Esophagus (tissue), 2 donors: ENCODE measurements around the gene NRCAM. TPM values are rescaled to one million over a fixed set of nuclear protein-coding genes. Genes with fewer than 3 reads are reported as not detected.

ENCODE experiments used
- H3K27ac ChIP-seq, 2 donors: one replicate each; pipeline ENCODE4 v1.5.1; 2013; ENCODE audit warnings: low read depth in 2 of 2, mild to moderate bottlenecking in 2 of 2, inconsistent platforms in 1 of 2, low read length in 1 of 2, moderate library complexity in 1 of 2
- H3K27me3 ChIP-seq, 2 donors: one replicate each; pipeline ENCODE4 v1.6.1; 2013; ENCODE audit warnings: low read length in 2 of 2, control low read depth in 1 of 2, mild to moderate bottlenecking in 1 of 2; ENCODE audit not compliant: insufficient read depth in 2 of 2, control insufficient read depth in 1 of 2
- H3K36me3 ChIP-seq, 2 donors: one replicate each; pipeline ENCODE4 v1.6.1; 2013; ENCODE audit warnings: low read length in 1 of 2; ENCODE audit not compliant: control insufficient read depth in 2 of 2, insufficient read depth in 2 of 2
- H3K4me1 ChIP-seq, 2 donors: one replicate each; pipeline ENCODE4 v1.6.1; 2013; ENCODE audit warnings: low read length in 1 of 2; ENCODE audit not compliant: control insufficient read depth in 2 of 2, insufficient read depth in 2 of 2
- H3K4me3 ChIP-seq, 2 donors: one replicate each; pipeline ENCODE4 v1.5.1; 2013; ENCODE audit warnings: low read length in 2 of 2, mild to moderate bottlenecking in 2 of 2, low read depth in 1 of 2, moderate library complexity in 1 of 2
- H3K9me3 ChIP-seq, 2 donors: one replicate each; pipeline ENCODE4 v1.6.1; 2013; ENCODE audit warnings: mild to moderate bottlenecking in 2 of 2, low read depth in 1 of 2, low read length in 1 of 2, moderate library complexity in 1 of 2; ENCODE audit not compliant: control insufficient read depth in 2 of 2, insufficient read depth in 1 of 2
- WGBS, 2 donors: extraction: QIAGEN DNeasy Blood & Tissue Kit; methylation state at CpG; one replicate each; pipeline ENCODE4 v1.1.7; 2013; 5-methylcytosine and 5-hydroxymethylcytosine counted together
- polyA plus RNA-seq, 2 donors: library from polyadenylated mRNA; stranded (reverse); fragments of 200-250 nt; gene quantifications; one replicate each; pipeline ENCODE4 v1.2.3, GENCODE V29; 2013
- donor health status: healthy with polysubstance abuse.
- donor health status: Bipolar disorder and iron deficiency.

The NRCAM gene
- polyA plus RNA-seq, 2 donors: 0.35 to 0.96 TPM

DNA sequence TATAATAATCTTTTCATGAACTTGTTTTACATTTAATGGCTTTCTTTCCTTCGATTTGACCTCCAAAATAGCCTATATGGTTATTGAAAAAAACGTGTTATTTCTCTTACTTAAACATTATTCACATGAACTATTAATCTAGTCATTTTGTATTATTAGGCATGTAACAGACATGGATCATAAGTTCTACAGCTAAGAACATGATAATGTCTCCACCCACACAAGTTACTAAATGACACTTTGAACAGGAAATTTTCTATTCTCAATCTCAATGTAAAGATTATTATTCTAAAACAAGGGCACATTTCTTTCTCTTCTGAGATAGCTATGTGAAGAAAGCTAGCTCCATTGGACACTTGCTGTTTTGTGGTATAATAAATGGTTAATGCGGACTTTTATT, 336.0 kb downstream of the NRCAM start:
- Histone ChIP-seq H3K27ac (no peak overlapping the region), H3K36me3 (no peaks in the 10 kb centered on the region), H3K4me3 (no peak overlapping the region), H3K4me1 (no peaks in the 10 kb centered on the region), H3K27me3 (no peaks in the 10 kb centered on the region), H3K9me3 (no peaks in the 10 kb centered on the region)
- 58 to 65% methylated on average over 3 of the region's 3 CpGs for WGBS, 2 donors

DNA sequence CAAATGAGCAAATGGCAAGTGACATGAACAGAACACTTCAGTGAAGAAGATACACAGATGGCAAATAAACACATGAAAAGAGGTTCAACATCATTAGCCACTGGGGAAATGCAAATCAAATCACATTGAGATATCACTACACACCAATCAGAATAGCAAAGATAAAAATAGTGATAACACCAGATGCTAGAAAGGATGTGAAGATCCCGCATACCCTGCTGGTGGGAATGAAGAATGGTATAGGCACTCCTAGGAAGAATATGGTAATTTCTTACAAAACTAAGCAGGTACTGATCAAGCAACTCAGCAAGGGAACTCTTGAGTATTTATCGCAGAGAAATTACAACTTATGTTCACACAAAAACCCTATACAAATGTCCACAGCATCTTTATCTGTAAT, 337.3 kb downstream of the NRCAM start:
- Histone ChIP-seq H3K27me3 (no peaks in the 10 kb centered on the region), H3K4me3 (no peak overlapping the region), H3K4me1 (no peaks in the 10 kb centered on the region), H3K36me3 (no peaks in the 10 kb centered on the region), H3K27ac (no peak overlapping the region), H3K9me3 (no peaks in the 10 kb centered on the region)
- WGBS, 2 donors: 97 to 98% methylated on average over 2 of the region's 2 CpGs

DNA sequence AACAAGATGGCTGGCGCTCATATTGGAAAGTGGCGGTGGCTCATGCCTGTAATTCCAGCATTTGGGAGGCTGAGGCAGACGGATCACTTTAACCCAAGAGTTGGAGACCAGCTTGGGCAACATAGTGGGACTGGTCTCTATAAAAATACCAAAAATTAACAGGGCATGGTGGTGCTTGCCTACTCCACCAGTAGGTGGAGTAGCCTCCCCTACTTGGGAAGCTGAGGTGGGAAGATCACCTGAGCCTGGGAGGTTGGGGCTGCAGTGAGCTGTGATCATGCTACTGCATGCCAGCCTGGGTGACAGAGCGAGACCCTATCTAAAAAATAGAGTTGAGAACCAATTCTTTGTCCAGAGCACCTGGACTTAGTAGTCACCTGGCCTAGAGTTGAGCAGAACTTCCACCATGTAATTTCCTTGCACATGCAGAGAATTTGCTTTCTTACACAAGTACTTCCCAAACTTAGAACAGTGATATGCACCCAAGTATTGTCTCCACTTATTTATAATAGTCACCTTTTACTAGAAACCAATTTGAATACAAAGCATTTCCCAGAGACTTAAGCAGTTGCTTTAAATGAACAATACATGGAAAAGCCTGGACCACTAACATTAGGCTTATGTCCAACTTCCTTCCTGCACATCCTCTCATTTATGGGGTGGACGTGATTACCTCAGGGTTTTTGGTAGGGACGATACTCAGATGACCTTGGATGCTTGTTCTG, 342.0 kb downstream of the NRCAM start:
- Histone ChIP-seq H3K4me3 (no peak overlapping the region), H3K4me1 (no peaks in the 10 kb centered on the region), H3K9me3 (no peaks in the 10 kb centered on the region), H3K27me3 (no peaks in the 10 kb centered on the region), H3K36me3 (no peaks in the 10 kb centered on the region), H3K27ac (no peak overlapping the region)
- WGBS, 2 donors: 73 to 74% methylated on average over 6 of the region's 6 CpGs

DNA sequence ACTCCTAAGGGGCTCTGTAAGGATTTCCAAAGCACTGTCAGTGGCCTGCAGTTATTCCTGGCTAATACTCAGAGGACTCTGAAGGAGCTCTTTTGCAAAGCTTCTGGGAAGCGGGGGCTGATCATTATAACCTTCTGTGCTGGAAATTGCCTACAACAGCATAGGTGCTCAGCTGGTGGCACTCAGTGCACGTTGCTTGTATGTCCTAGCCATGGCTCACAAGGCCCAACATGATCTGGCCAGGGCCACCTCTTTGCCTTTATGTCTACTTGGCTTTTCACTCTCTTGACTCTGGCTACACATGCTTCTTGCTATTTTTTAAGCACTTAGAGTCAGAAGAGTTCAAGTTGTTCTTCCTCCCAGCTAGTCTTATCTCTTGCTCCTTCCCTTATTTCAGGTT, 343.6 kb downstream of the NRCAM start:
- WGBS, 2 donors: 83 to 85% methylated on average over 2 of the region's 2 CpGs
- Histone ChIP-seq H3K4me3 (no peak overlapping the region), H3K36me3 (no peaks in the 10 kb centered on the region), H3K27ac (no peak overlapping the region), H3K4me1 (no peaks in the 10 kb centered on the region), H3K27me3 (no peaks in the 10 kb centered on the region), H3K9me3 (no peaks in the 10 kb centered on the region)

DNA sequence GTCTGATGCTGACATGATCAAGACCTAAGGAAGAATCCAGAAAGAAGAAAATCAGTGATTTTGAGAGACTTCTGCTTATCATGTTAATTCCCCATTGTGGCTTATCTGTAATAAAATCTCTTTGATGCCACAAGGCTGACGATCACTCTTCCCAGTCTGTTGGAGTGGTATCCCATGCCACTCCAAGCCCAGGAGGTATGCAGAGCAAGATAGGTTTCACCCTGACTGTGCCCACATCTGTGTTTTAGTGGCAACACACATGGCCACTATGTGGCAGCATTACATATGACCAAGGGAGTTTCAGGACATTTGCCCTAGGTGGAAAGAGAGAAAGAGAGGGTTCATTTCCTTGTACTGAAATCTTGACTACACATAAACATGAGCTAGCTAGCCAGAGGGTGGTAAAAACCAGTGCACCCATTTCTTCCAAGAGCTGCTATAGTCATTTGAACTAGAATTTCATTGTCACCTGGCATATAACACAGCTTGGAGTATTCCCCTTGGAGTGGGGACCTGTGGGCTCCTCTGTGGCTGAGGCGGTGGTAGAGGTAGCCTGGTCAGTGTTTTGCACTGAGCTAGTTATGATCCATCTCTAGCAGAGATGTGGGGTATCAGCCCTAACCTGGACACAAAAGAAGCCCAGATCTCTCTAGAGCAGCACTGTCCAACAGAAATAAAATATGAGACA, 346.9 kb downstream of the NRCAM start:
- H3K4me3 ChIP-seq: no peak overlapping the region
- 76 to 79% methylated on average over 2 of the region's 2 CpGs for WGBS, 2 donors

DNA sequence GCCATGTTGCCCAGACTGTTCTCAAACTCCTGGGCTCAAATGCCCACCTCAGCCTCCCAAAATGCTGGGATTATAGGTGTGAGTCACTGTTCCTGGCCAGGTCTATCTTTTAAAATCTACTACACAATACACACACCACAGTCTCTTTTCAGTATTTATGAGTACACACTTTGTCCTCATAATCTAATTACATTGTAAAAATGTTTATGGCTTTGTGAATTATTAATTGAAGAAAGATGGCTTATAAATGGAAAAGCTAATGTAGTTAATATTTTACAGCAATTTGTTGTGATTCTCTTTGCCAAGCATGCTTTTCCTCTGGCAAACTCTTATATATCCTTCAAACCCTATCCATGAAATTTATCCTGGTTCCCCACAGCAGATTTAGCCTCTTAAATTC, 348.1 kb downstream of the NRCAM start:
- no peak overlapping the region for H3K4me3 ChIP-seq
- H3K27ac ChIP-seq: no peak overlapping the region
- no peaks in the 10 kb centered on the region for H3K36me3 ChIP-seq
- no peaks in the 10 kb centered on the region for H3K27me3 ChIP-seq
- no peaks in the 10 kb centered on the region for H3K9me3 ChIP-seq
- H3K4me1 ChIP-seq: no peaks in the 10 kb centered on the region

More for the DNA sequence above, 346.9 kb downstream of the NRCAM start:
- Histone ChIP-seq H3K4me1 (no peaks in the 10 kb centered on the region), H3K9me3 (no peaks in the 10 kb centered on the region), H3K27ac (no peak overlapping the region), H3K36me3 (no peaks in the 10 kb centered on the region), H3K27me3 (no peaks in the 10 kb centered on the region)

DNA sequence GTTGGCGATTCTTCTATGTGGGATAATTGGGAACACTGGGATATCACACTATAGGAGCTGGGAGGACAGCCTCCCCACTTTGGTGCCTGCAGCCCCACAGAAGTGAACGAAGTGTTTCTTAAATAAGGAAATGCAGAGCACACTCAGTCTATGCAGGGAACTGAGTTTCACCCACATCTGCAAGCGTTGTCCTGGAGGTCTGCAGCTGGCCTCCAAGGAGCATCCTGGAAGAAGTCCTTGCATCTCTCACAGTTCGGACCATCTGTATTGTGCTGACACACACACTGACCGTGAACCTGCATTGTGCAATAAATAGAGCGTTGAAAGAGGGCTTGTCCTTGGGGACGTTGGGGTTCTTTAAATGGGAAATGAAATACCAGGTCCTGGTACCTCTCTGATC, 351.9 kb downstream of the NRCAM start:
- H3K4me3 ChIP-seq: no peak overlapping the region

DNA sequence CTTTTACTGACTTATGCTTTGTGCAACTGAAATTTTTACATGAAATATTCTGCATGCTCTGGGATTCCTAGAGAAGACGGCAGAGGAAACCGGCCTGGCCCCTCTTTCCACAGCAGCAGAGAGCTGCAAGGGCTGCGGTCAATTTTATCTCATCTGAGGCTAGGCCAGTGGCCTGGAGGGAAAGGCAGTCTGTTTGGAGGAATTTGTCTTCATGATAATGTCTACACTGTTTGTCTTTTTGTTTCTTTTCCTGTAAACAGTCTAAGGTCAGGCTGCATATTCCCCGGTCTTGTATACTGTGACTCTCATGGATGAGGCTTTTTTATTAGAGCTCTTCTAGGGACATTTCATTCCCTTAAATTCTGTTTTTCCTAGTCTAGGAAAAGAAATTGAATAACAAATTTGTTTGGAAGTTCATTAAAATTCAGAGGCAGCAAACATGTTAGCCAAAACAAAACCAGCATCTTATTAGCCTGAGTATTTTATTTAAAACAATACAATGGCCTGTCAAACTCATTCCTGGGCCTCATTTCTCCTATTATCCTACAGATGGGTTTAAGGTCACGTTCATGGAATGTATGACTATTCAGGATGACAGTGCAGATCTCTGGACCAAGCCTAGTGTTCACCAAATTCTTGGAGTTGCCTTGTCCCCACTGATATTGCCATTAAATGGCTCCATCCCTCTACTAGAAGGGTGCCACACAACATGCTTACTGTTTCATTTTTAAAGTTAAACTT, 352.5 kb downstream of the NRCAM start:
- Histone ChIP-seq H3K4me3 (no peak overlapping the region), H3K27ac (no peak overlapping the region), H3K36me3 (no peaks in the 10 kb centered on the region), H3K9me3 (no peaks in the 10 kb centered on the region), H3K4me1 (no peaks in the 10 kb centered on the region), H3K27me3 (no peaks in the 10 kb centered on the region)
- 76 to 82% methylated on average over 5 of the region's 5 CpGs for WGBS, 2 donors

More for the DNA sequence above, 351.9 kb downstream of the NRCAM start:
- no peaks in the 10 kb centered on the region for H3K27me3 ChIP-seq
- WGBS, 2 donors: 74 to 79% methylated on average over 7 of the region's 7 CpGs
- no peaks in the 10 kb centered on the region for H3K36me3 ChIP-seq
- H3K9me3 ChIP-seq: no peaks in the 10 kb centered on the region
- H3K4me1 ChIP-seq: no peaks in the 10 kb centered on the region
- no peak overlapping the region for H3K27ac ChIP-seq

DNA sequence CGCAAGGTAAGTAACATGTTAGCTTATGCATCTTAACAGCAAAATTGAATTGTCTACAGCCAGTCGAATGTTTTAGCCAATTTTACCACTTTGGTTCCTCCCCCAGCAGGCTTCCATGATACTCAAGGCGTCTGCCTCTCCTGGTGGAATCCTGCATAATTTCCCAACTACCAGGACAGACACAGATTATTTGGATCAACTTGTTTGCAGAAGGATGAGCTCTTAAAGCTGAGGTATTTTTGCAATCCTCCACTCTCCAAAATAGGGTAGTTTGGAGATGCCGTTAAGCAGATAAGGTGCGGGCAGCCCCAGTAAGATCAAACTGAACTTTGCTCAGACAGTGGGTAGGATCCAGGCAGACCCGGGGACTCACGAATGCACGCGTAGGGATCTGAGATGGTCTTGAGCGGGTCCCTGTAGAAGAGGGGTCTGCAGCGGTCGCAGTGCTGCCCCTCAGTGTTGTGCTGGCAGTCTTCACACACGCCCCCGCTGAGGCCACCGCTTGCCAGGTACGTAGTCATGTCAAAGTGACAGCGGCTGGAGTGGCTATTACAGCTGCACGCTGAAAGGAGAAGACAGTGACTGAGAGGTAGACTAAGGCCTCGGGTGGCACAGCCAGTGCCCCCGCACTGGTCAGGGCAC, 353.4 kb downstream of the NRCAM start:
- 91 to 94% methylated on average over 20 of the region's 20 CpGs for WGBS, 2 donors
- H3K4me1 ChIP-seq: peaks cover 0 to 2% of the 10 kb centered on the region in 2 donors
- no peaks in the 10 kb centered on the region for H3K36me3 ChIP-seq
- no peak overlapping the region for H3K4me3 ChIP-seq
- no peaks in the 10 kb centered on the region for H3K9me3 ChIP-seq
- H3K27me3 ChIP-seq: no peaks in the 10 kb centered on the region
- no peak overlapping the region for H3K27ac ChIP-seq
